Lower lobe of right lung (tissue), 2 donors: Measurements from ENCODE around the gene TBR1. TPM values are rescaled to one million over a fixed set of nuclear protein-coding genes. Genes with fewer than 3 reads are reported as not detected.

ENCODE experiments used
- ATAC-seq, 2 donors: fragments of 200-7000 bp; cut with Tn5 transposase; one replicate each; pipeline ENCODE4 v1.9.1; 2020 to 2022; ENCODE audit warnings: mild to moderate bottlenecking in 2 of 2, moderate library complexity in 2 of 2
- DNase-seq: peaks from one replicate; pipeline ENCODE4 v3.0.0-alpha.2; 2020
- H3K27ac ChIP-seq: fragments of 200-600 bp; one replicate; pipeline ENCODE4 v1.8.0; 2022
- H3K27me3 ChIP-seq: fragments of 200-600 bp; one replicate; pipeline ENCODE4 v1.8.0; 2022; ENCODE audit warnings: low read depth
- H3K36me3 ChIP-seq: fragments of 200-600 bp; one replicate; pipeline ENCODE4 v1.8.0; 2022; ENCODE audit warnings: mild to moderate bottlenecking
- H3K4me1 ChIP-seq: fragments of 200-600 bp; one replicate; pipeline ENCODE4 v1.8.0; 2022
- H3K4me3 ChIP-seq: fragments of 200-600 bp; one replicate; pipeline ENCODE4 v1.8.0; 2022; ENCODE audit warnings: mild to moderate bottlenecking
- H3K9me3 ChIP-seq: fragments of 200-600 bp; one replicate; pipeline ENCODE4 v1.8.0; 2022
- CTCF ChIP-seq: fragments of 200-600 bp; IDR thresholded peaks from one replicate; pipeline ENCODE4 v1.8.0; 2022; ENCODE audit warnings: antibody characterized with exemption, mild to moderate bottlenecking
- intact Hi-C: fragments of 100-400 bp; cut with DNase I; formaldehyde crosslinking; loops from one replicate; pipeline ENCODE4 v1.11.0; 2022
- total RNA-seq: library from RNA; stranded (reverse); fragmentation: NEBNext Ultra II Directional; extraction: Animal tissue kit (Norgen Biotek cat#: 25700); gene quantifications from one replicate; pipeline ENCODE4 v1.2.1, GENCODE V29; 2021
- donor health status: DM: no; HTN: yes; CAD: no; lungs with severe emphysema.

TBR1 gene
- total RNA-seq, 1 donor from 2014 or later, result not detected

- DNase-seq (no peak), ATAC-seq (no peak)
- Histone ChIP-seq H3K4me3 (no peak overlapping the region), H3K4me1 (peaks cover 50% of the 10 kb centered on the region), H3K36me3 (no peaks in the 10 kb centered on the region), H3K27me3 (peaks cover 99% of the 10 kb centered on the region), H3K27ac (no peak overlapping the region), H3K9me3 (no peaks in the 10 kb centered on the region)
- TF ChIP-seq CTCF, result no peak
- intact Hi-C loops, result no loop called here
Observed at GRCh38 chr2:161418715-161419637, 2.9 kb downstream of the TBR1 start.

GRCh38 chr2:161419638-161420190, 3.6 kb downstream of the TBR1 start:
- Histone ChIP-seq H3K27me3 (peaks cover 99% of the 10 kb centered on the region), H3K9me3 (no peaks in the 10 kb centered on the region), H3K27ac (no peak overlapping the region), H3K4me3 (no peak overlapping the region), H3K36me3 (no peaks in the 10 kb centered on the region), H3K4me1 (peaks cover 44% of the 10 kb centered on the region)
- no peak for TF ChIP-seq CTCF
- intact Hi-C loops, result no loop called here
- ATAC-seq (no peak), DNase-seq (no peak)

GRCh38 chr2:161420406-161421074, 4.4 kb downstream of the TBR1 start:
- no peak for DNase-seq
- TF ChIP-seq CTCF, result no peak
- no peaks in the 10 kb centered on the region for H3K9me3 ChIP-seq
- H3K27me3 ChIP-seq, result peaks cover 99% of the 10 kb centered on the region
- intact Hi-C loops, result no loop called here
- no peak overlapping the region for H3K27ac ChIP-seq
- H3K36me3 ChIP-seq, result no peaks in the 10 kb centered on the region
- peaks cover 36% of the 10 kb centered on the region for H3K4me1 ChIP-seq
- no peak overlapping the region for H3K4me3 ChIP-seq
- no peak for ATAC-seq

DNA sequence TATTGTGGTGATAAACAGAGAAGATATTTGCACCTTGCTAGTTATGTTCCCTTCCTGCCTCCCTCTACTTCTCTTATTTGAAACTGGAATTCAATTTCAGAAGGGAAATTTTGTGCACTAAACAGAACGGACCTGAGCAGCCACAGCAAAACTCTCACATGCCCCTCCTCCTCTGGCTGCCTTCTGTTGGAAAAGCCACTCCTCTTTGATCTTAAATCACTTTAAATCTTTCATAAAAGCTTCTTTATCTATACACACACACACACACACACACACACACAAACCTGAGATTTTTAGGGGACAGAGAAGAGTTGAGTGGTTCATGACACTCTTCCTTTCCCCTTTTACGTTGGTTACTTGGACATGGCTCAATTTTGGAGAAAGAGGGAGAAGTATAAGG, 5.6 kb downstream of the TBR1 start:
- no peak for TF ChIP-seq CTCF
- Histone ChIP-seq H3K27me3 (peaks cover 99% of the 10 kb centered on the region), H3K9me3 (no peaks in the 10 kb centered on the region), H3K27ac (no peak overlapping the region), H3K36me3 (no peaks in the 10 kb centered on the region), H3K4me1 (peaks cover 25% of the 10 kb centered on the region), H3K4me3 (no peak overlapping the region)
- intact Hi-C loops, result no loop called here
- DNase-seq (no peak), ATAC-seq (no peak)

DNA sequence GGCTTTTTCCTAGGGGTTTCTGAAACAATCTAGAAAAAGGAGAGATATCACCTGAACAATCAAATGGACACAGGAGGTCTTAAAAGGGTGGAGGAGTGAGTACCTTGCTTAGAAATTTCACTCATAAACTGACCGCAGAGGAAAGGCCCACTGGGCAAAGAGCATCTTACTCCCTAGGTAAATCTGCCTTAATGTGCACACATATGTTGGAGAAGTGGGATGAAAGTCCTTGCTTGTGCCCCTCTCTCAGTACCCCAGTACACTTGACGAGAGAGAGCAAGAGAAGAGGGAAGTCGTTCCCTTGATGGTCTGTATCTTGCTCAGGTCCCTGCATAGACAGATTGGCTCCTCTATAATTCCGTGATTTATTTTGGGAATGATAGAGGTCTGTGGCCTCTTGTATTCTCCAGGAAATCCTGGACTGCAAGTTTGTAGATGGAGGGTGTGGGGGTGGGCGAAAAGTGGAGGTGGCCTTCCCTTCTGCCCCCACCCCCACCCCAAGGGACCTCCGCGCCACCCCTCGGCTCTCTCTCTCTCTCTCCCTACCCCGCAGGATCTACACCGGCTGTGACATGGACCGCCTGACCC, 6.8 kb downstream of the TBR1 start:
- Histone ChIP-seq H3K4me3 (no peak overlapping the region), H3K4me1 (peaks cover 24% of the 10 kb centered on the region), H3K36me3 (no peaks in the 10 kb centered on the region), H3K27ac (no peak overlapping the region), H3K27me3 (peaks cover 99% of the 10 kb centered on the region), H3K9me3 (no peaks in the 10 kb centered on the region)
- intact Hi-C loops, result no loop called here
- no peak for ATAC-seq
- TF ChIP-seq CTCF, result no peak
- DNase-seq, result no peak
